Stimulated activated memory B cell treated with anti-CD40 and anti-IgM and Interleukin-4, amounts not matched to agents 10 μg/mL and 1 μg/mL and 100 μg/mL, for 72 hours (primary cell): ENCODE measurements around the gene SELP.
"Not testable (repeated sequence)": the region's sequence is repeated elsewhere in the genome, so short reads cannot be mapped to it uniquely, and the experiment has no call there.

Experiments
- ATAC-seq: fragments of 150-1000 bp; cut with Tn5 transposase; 2 replicates; pipeline ENCODE4 v1.10.0; 2021
- H3K27ac Mint-ChIP-seq: one replicate; pipeline ENCODE4 v1.8.0; 2022; ENCODE audit warnings: mild to moderate bottlenecking, mixed read lengths
- H3K27me3 Mint-ChIP-seq: one replicate; pipeline ENCODE4 v1.8.0; 2022; ENCODE audit warnings: mixed read lengths
- H3K36me3 Mint-ChIP-seq: one replicate; pipeline ENCODE4 v1.8.0; 2022; ENCODE audit warnings: mixed read lengths
- H3K4me1 Mint-ChIP-seq: one replicate; pipeline ENCODE4 v1.8.0; 2022; ENCODE audit warnings: mixed read lengths
- H3K4me3 Mint-ChIP-seq: one replicate; pipeline ENCODE4 v1.8.0; 2022; ENCODE audit warnings: mild to moderate bottlenecking, moderate library complexity, mixed read lengths
- H3K9me3 Mint-ChIP-seq: one replicate; pipeline ENCODE4 v1.8.0; 2022; ENCODE audit warnings: mixed read lengths

Gene SELP

DNA sequence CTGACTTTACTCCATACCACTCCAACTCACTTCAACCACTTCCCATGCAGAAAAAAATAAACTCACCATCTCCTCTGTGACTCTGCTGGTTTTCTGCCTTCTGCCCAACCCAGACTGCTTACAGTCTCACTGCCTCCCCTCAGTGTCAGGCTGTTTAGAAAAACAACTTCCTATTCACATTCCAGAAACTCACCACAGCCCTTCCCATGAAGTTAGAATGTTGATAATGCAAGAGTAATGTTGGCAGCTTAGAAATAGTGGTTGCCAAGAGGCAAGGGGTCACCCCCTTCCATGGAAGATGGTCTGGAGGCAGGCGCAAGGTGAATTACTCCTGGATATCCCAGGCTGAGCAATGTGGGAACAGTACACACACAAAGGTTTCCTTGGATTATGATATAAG is at the start of gene SELP:
Gene SELP, minus strand, starts transcription at position 119 of the 400 bp plus-strand sequence. Its CDS starts 50 bp downstream, at position 69.
- no peak within 1 kb of the TSS for H3K4me3 Mint-ChIP-seq
- H3K27me3 Mint-ChIP-seq = no peaks in the 10 kb centered on the region
- H3K36me3 Mint-ChIP-seq = peaks cover 7% of the 10 kb centered on the region
- no peaks in the 10 kb centered on the region for H3K4me1 Mint-ChIP-seq
- ATAC-seq = no peak
- no peak within 1 kb of the TSS for H3K27ac Mint-ChIP-seq
- peaks cover 14% of the 10 kb centered on the region for H3K9me3 Mint-ChIP-seq

- Mint-ChIP-seq H3K27me3 (no peaks in the 10 kb centered on the region), H3K27ac (no peak overlapping the region), H3K36me3 (no peaks in the 10 kb centered on the region), H3K9me3 (no peaks in the 10 kb centered on the region), H3K4me1 (peaks cover 56% of the 10 kb centered on the region), H3K4me3 (no peak overlapping the region)
- no peak for ATAC-seq
Measured at GRCh38 chr1:169679692-169680091, 49.8 kb upstream of the SELP start.

GRCh38 chr1:169676001-169676400 is 46.1 kb upstream of the SELP start:
- Mint-ChIP-seq H3K27ac (peak overlapping the region; percentile 76), H3K36me3 (peaks cover 6% of the 10 kb centered on the region), H3K4me1 (peaks cover 55% of the 10 kb centered on the region), H3K27me3 (no peaks in the 10 kb centered on the region), H3K9me3 (peaks cover 7% of the 10 kb centered on the region), H3K4me3 (no peak overlapping the region)
- no peak for ATAC-seq

- Mint-ChIP-seq H3K36me3 (peaks cover 6% of the 10 kb centered on the region), H3K27ac (peak overlapping the region; percentile 71), H3K9me3 (peaks cover 7% of the 10 kb centered on the region), H3K4me1 (peaks cover 60% of the 10 kb centered on the region), H3K4me3 (no peak overlapping the region), H3K27me3 (no peaks in the 10 kb centered on the region)
- ATAC-seq = no peak
Measured at GRCh38 chr1:169670836-169671235, 40.9 kb upstream of the SELP start.

DNA sequence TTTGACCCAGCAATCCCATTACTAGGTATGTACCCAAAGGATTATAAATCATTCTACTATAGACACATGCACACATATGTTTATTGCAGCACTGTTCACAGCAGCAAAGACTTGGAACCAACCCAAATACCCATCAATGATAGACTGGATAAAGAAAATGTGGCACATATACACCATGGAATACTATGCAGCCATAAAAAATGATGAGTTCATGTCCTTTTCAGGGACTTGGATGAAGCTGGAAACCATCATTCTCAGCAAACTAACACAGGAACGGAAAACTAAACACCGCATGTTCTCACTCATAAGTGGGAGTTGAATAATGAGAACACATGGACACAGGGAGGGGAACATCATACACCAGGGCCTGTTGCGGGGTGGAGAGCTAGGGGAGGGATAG is 40.3 kb upstream of the SELP start:
- not testable (repeated sequence) for H3K36me3 Mint-ChIP-seq, H3K4me3 Mint-ChIP-seq, H3K9me3 Mint-ChIP-seq, ATAC-seq, H3K27me3 Mint-ChIP-seq
- Mint-ChIP-seq H3K4me1 (peaks cover 54% of the 10 kb centered on the region), H3K27ac (peak overlapping the region; percentile 71)

GRCh38 chr1:169667699-169668596 is 38.0 kb upstream of the SELP start:
- H3K27ac Mint-ChIP-seq = peak overlapping the region; percentile 90
- H3K9me3 Mint-ChIP-seq, H3K27me3 Mint-ChIP-seq, ATAC-seq, H3K36me3 Mint-ChIP-seq: not testable (repeated sequence)
- H3K4me1 Mint-ChIP-seq = peaks cover 55% of the 10 kb centered on the region
- peak overlapping the region; percentile 70 for H3K4me3 Mint-ChIP-seq

GRCh38 chr1:169667227-169667639 is 37.3 kb upstream of the SELP start:
- not testable (repeated sequence) for H3K36me3 Mint-ChIP-seq, H3K27me3 Mint-ChIP-seq, H3K9me3 Mint-ChIP-seq
- Mint-ChIP-seq H3K4me3 (peak overlapping the region; percentile 70), H3K4me1 (peaks cover 56% of the 10 kb centered on the region), H3K27ac (peak overlapping the region; percentile 90)
- peak; percentile 66 for ATAC-seq

GRCh38 chr1:169662680-169663079 is 32.8 kb upstream of the SELP start:
- peaks cover 46% of the 10 kb centered on the region for H3K4me1 Mint-ChIP-seq
- H3K4me3 Mint-ChIP-seq, H3K9me3 Mint-ChIP-seq, H3K27ac Mint-ChIP-seq, H3K27me3 Mint-ChIP-seq, ATAC-seq, H3K36me3 Mint-ChIP-seq: not testable (repeated sequence)

DNA sequence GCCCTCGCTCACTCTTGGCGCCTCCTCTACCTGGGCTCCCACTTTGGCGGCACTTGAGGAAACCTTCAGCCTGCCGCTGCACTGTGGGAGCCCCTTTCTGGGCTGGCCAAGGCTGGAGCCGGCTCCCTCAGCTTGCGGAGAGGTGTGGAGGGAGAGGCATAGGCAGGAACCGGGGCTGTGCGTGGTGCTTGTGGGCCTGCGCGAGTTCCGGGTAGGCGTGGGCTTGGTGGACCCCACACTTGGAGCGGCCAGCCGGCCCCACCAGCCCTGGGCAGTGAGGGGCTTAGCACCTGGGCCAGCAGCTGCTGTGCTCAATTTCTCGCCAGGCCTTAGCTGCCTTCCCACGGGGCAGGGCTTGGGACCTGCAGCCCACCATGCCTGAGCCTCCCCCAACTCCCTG is 31.1 kb upstream of the SELP start:
- Mint-ChIP-seq H3K4me1 (peaks cover 51% of the 10 kb centered on the region), H3K27ac (peak overlapping the region; percentile 40)
- not testable (repeated sequence) for H3K36me3 Mint-ChIP-seq, H3K4me3 Mint-ChIP-seq, ATAC-seq, H3K9me3 Mint-ChIP-seq, H3K27me3 Mint-ChIP-seq

DNA sequence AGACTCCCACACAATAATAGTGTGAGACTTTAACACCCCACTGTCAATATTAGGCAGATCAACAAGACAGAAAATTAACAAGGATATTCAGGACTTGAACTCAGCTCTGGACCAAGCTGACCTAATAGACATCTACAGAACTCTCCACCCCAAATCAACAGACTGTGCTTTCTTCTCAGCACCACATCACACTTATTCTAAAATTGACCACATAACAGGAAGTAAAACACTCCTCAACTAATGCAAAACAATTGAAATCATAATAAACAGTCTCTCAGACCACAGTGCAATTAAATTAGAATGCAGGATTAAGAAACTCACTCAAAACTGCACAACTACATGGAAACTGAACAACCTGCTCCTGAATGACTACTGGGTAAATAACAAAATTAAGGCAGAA is 28.9 kb upstream of the SELP start:
- Mint-ChIP-seq H3K4me1 (peaks cover 67% of the 10 kb centered on the region), H3K27ac (peak overlapping the region; percentile 55)
- not testable (repeated sequence) for H3K27me3 Mint-ChIP-seq, H3K36me3 Mint-ChIP-seq, H3K9me3 Mint-ChIP-seq, H3K4me3 Mint-ChIP-seq, ATAC-seq

DNA sequence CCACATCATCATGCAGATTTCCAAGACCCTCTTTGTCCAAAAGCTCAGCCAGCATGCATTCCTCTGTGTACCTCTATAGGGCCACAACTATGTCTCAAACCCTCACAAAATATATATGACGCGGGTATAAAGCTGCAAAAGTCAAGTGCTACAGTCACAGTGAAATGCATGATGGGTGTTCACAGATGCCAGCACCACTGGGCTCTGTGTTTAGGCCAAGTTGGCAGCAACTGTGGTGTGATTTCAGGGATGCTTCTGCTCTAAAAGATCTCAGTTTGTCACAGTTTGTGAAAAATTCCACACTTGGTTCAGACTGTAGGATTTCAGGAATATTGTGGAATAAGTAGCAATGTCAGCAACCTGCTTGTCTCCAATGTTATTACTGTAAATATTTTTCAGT is 23.9 kb upstream of the SELP start:
- Mint-ChIP-seq H3K27me3 (no peaks in the 10 kb centered on the region), H3K27ac (no peak overlapping the region), H3K9me3 (peaks cover 2% of the 10 kb centered on the region), H3K4me1 (peaks cover 48% of the 10 kb centered on the region), H3K36me3 (no peaks in the 10 kb centered on the region), H3K4me3 (no peak overlapping the region)
- ATAC-seq = no peak

- Mint-ChIP-seq H3K4me1 (peaks cover 32% of the 10 kb centered on the region), H3K9me3 (peaks cover 6% of the 10 kb centered on the region), H3K4me3 (no peak overlapping the region), H3K36me3 (no peaks in the 10 kb centered on the region), H3K27ac (no peak overlapping the region), H3K27me3 (no peaks in the 10 kb centered on the region)
- no peak for ATAC-seq
Measured at GRCh38 chr1:169651035-169651434, 21.1 kb upstream of the SELP start.

DNA sequence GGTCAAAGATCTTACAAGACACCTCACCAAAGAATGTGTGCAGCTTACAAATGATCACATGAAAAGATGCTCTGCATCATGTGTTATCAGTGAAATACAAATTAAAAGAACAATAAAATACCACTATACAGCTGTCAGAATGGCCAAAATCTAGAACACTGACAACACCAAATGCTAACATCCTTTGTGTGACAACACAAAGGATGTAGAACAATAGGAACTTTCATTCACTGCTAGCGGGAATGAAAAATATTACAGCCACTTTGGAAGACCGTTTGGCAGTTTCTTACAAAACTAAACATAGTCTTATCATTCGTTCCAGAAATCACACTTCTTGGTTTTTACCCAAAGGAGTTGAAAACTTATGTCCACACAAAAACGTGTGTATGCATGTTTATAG is 20.6 kb upstream of the SELP start:
- Mint-ChIP-seq H3K4me1 (peaks cover 27% of the 10 kb centered on the region), H3K27ac (no peak overlapping the region), H3K9me3 (peaks cover 6% of the 10 kb centered on the region), H3K4me3 (no peak overlapping the region), H3K36me3 (no peaks in the 10 kb centered on the region), H3K27me3 (no peaks in the 10 kb centered on the region)
- ATAC-seq = no peak

DNA sequence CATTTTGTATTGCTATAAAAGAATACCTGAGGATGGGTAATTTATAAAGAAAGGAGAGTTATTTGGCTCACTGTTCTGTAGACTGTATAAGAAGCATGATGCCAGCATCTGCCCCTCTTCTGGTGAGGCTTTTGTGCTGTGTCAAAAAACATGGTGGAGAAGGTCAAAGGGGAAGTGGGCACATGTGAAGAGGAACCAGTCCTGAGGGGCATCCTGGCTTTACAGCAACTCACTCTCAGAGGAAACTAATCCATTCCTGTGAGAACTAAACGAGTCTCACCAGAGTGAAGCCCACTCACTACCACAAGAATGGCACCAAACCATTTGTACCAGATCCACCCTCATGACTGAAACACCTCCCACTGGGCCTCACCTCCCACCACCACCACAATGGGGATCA is 18.8 kb upstream of the SELP start:
- Mint-ChIP-seq H3K4me1 (peaks cover 16% of the 10 kb centered on the region), H3K36me3 (no peaks in the 10 kb centered on the region), H3K4me3 (no peak overlapping the region), H3K9me3 (peaks cover 6% of the 10 kb centered on the region), H3K27ac (peak overlapping the region; percentile 19), H3K27me3 (no peaks in the 10 kb centered on the region)
- peak; percentile 69 for ATAC-seq

DNA sequence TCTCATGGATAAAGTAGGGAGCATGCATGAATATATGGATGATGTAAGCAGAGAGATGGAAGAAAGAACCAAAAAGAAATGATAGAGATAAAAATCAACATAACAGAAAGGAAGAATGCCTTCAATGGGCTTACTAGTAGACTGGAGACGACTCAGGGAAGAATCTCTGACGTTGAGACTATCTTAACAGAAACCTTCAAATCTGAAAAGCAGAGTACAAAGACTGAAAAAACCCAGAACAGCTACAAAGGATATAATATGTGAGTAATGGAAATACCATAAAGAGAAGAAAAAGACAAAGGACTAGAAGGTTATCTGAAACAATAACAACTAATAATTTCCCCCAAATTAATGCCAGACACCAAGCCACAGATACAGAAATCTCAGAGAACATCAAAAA is 18.3 kb upstream of the SELP start:
- H3K4me1 Mint-ChIP-seq = peaks cover 16% of the 10 kb centered on the region
- H3K4me3 Mint-ChIP-seq = no peak overlapping the region
- H3K9me3 Mint-ChIP-seq = peaks cover 6% of the 10 kb centered on the region
- peak overlapping the region; percentile 19 for H3K27ac Mint-ChIP-seq
- no peaks in the 10 kb centered on the region for H3K36me3 Mint-ChIP-seq
- no peak for ATAC-seq
- H3K27me3 Mint-ChIP-seq = no peaks in the 10 kb centered on the region

DNA sequence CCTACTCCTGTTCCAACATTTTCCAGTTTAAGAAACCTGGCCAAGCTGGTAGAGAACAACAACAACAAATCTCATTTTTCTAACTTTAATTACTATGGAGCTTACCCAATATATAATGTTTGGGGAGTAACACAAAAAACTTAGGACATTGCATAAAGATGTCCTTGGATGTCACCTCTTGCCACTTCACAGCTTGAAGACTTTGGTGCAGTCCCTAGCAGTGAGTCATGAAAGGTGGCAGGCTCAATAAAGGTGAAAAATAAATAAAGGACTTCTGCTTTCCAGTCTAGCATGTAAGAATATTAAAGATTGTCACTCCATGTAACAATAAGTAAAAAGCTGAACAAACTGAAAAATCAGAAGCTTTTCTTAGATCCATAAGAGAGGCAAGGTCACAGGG is 17.6 kb upstream of the SELP start:
- no peaks in the 10 kb centered on the region for H3K36me3 Mint-ChIP-seq
- peak overlapping the region; percentile 19 for H3K27ac Mint-ChIP-seq
- H3K4me1 Mint-ChIP-seq = peaks cover 16% of the 10 kb centered on the region
- H3K27me3 Mint-ChIP-seq = no peaks in the 10 kb centered on the region
- peaks cover 6% of the 10 kb centered on the region for H3K9me3 Mint-ChIP-seq
- no peak for ATAC-seq
- no peak overlapping the region for H3K4me3 Mint-ChIP-seq
